ENCODE results near the gene PROS1. TPM values are rescaled to one million over a fixed set of nuclear protein-coding genes. Genes with fewer than 3 reads are reported as not detected.
"Not testable (repeated sequence)": the region's sequence is repeated elsewhere in the genome, so short reads cannot be mapped to it uniquely, and the experiment has no call there.

PROS1 gene
- total RNA-seq, 1 donor from 2014 or later, result 12.0 TPM

DNA sequence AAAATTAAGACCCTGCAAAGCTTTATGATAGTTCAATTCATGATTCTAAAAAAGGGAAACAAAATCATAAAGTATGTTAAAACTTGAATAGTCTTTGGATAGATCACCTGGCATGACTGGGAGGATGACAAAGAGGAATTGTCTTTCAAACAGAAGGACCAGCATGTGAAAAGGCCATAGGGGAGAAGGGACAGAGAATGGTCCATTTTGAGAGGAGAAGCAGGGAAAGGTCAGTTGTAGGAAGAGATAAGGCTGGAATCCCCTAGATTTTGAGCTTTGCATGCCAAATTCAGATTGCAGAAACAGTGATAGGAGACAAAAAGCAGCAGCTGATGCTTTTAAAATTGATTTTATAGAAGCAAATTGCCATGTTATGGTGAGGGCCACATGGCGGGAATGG is 12.7 kb downstream of the PROS1 start:
- H3K4me3 Mint-ChIP-seq, result no peak overlapping the region
- TF ChIP-seq, protein P1, sequence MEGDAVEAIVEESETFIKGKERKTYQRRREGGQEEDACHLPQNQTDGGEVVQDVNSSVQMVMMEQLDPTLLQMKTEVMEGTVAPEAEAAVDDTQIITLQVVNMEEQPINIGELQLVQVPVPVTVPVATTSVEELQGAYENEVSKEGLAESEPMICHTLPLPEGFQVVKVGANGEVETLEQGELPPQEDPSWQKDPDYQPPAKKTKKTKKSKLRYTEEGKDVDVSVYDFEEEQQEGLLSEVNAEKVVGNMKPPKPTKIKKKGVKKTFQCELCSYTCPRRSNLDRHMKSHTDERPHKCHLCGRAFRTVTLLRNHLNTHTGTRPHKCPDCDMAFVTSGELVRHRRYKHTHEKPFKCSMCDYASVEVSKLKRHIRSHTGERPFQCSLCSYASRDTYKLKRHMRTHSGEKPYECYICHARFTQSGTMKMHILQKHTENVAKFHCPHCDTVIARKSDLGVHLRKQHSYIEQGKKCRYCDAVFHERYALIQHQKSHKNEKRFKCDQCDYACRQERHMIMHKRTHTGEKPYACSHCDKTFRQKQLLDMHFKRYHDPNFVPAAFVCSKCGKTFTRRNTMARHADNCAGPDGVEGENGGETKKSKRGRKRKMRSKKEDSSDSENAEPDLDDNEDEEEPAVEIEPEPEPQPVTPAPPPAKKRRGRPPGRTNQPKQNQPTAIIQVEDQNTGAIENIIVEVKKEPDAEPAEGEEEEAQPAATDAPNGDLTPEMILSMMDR (conservative IDR thresholded peaks at IDR 0.05), result no peak
- no peaks in the 10 kb centered on the region for H3K4me1 Mint-ChIP-seq
- peaks cover 3% of the 10 kb centered on the region for H3K9me3 Mint-ChIP-seq
- H3K36me3 Mint-ChIP-seq (ENCODE audit: low read depth), result peaks cover 15% of the 10 kb centered on the region
- DNase-seq (ENCODE audit: low read depth, low spot score), result no peak
- H3K27ac Mint-ChIP-seq (ENCODE audit: unreplicated experiment), result no peak overlapping the region
- peaks cover 4% of the 10 kb centered on the region for H3K27me3 Mint-ChIP-seq (ENCODE audit: low read depth)

- H3K4me3 Mint-ChIP-seq; DNase-seq (ENCODE audit: low read depth, low spot score); H3K4me1 Mint-ChIP-seq; H3K27me3 Mint-ChIP-seq (ENCODE audit: low read depth); H3K27ac Mint-ChIP-seq (ENCODE audit: unreplicated experiment): not testable (repeated sequence)
- Mint-ChIP-seq H3K36me3 (ENCODE audit: low read depth) (peaks cover 19% of the 10 kb centered on the region), H3K9me3 (peaks cover 14% of the 10 kb centered on the region)
Observed at GRCh38 chr3:93949958-93950357, 23.7 kb downstream of the PROS1 start.

DNA sequence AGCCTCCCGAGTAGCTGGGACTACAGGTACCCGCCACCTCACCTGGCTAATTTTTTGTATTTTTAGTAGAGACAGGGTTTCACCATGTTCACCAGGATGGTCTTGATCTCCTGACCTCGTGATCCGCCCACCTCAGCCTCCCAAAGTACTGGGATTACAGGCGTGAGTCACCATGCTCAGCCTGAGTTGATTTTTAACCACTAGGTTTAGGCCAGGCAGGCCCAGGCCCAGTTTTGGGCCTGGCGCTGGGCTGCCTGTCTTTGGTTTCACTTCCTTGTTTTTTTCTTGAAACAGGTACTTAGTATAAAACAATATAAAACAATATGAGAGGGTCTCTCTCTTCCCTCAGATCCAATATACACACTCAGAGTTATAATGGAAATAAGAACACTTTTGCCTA is 36.2 kb downstream of the PROS1 start:
- DNase-seq (ENCODE audit: low read depth, low spot score); H3K27me3 Mint-ChIP-seq (ENCODE audit: low read depth); H3K36me3 Mint-ChIP-seq (ENCODE audit: low read depth); H3K27ac Mint-ChIP-seq (ENCODE audit: unreplicated experiment); H3K4me3 Mint-ChIP-seq; H3K4me1 Mint-ChIP-seq; H3K9me3 Mint-ChIP-seq: not testable (repeated sequence)

DNA sequence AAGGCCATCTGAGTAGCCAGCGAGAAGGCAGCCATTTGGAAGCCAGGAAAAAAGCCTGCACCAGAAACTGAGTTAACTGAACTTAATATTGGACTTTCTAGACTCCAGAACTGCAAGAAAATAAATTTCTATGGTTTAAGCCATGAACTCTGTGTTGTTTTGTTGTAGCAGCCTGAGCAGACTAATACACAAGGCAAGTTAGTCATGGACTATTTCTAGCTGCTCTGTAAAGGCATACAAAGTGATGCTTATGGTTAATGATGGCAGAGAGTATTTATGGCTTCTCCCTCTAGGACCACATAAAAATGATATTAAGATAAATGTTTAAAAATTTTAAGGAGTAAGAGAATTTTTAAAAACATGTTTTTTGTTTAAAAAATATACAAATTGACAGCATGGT is 37.1 kb downstream of the PROS1 start:
- Mint-ChIP-seq H3K9me3 (peaks cover 2% of the 10 kb centered on the region), H3K36me3 (ENCODE audit: low read depth) (peaks cover 2% of the 10 kb centered on the region), H3K4me3 (no peak overlapping the region), H3K4me1 (no peaks in the 10 kb centered on the region), H3K27ac (ENCODE audit: unreplicated experiment) (no peak overlapping the region), H3K27me3 (ENCODE audit: low read depth) (no peaks in the 10 kb centered on the region)
- DNase-seq (ENCODE audit: low read depth, low spot score), result no peak
- TF ChIP-seq, protein P1 (conservative IDR thresholded peaks at IDR 0.05), result no peak

- H3K4me1 Mint-ChIP-seq, result no peaks in the 10 kb centered on the region
Observed at GRCh38 chr3:93934366-93935046, 39.2 kb downstream of the PROS1 start.

DNA sequence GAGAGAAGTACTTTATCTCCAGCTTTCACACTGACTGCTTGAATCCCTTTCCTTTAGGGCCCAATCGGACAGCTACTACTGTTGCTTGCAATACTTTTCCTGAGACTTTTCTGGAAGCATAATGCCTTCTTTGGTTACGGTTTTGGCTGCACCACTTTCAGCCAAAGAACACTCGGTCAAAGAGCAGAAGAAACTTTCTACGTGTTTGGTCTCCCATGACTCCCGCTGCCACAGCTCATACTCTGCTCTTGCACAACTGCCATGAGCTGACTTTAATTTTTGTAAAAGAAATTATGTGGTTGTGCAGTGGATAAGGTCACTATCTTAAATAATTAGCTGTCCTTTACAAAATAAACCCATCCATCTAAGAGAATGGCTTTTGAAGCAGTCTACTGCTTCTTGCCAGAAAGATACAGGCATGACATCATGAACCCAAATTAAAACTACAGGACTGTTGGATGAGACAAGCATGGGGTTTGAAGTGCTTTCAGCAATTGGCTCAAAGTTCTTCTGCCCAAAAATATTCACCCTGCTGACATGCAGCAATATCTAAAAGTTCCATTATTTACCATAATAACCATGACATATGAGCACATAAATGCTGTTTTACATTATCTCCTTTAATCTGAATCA is 42.0 kb downstream of the PROS1 start:
- H3K27ac Mint-ChIP-seq (ENCODE audit: unreplicated experiment), result no peak overlapping the region
- TF ChIP-seq, protein P1 (conservative IDR thresholded peaks at IDR 0.05), result no peak
- H3K4me3 Mint-ChIP-seq, result no peak overlapping the region
- no peaks in the 10 kb centered on the region for H3K9me3 Mint-ChIP-seq
- no peaks in the 10 kb centered on the region for H3K4me1 Mint-ChIP-seq
- H3K27me3 Mint-ChIP-seq (ENCODE audit: low read depth), result no peaks in the 10 kb centered on the region
- DNase-seq (ENCODE audit: low read depth, low spot score), result no peak
- no peaks in the 10 kb centered on the region for H3K36me3 Mint-ChIP-seq (ENCODE audit: low read depth)

More at GRCh38 chr3:93934366-93935046, 39.2 kb downstream of the PROS1 start:
- Mint-ChIP-seq H3K9me3 (peaks cover 2% of the 10 kb centered on the region), H3K36me3 (ENCODE audit: low read depth) (peaks cover 2% of the 10 kb centered on the region), H3K27me3 (ENCODE audit: low read depth) (no peaks in the 10 kb centered on the region), H3K4me3 (no peak overlapping the region), H3K27ac (ENCODE audit: unreplicated experiment) (no peak overlapping the region)
- TF ChIP-seq, protein P1 (conservative IDR thresholded peaks at IDR 0.05), result no peak
- DNase-seq (ENCODE audit: low read depth, low spot score), result no peak
